Purkinje cell (primary cell): ENCODE results near the gene QRSL1. TPM values are rescaled to one million over a fixed set of nuclear protein-coding genes. Genes with fewer than 3 reads are reported as not detected.

Experiments
- polyA plus RNA-seq: library from polyadenylated mRNA; unstranded; fragments of >200 nt; fragmentation: Nextera tagmentation; gene quantifications from 2 replicates; pipeline ENCODE4 v1.2.1, GENCODE V29; 2014

Gene QRSL1
- 8.8 and 10.0 TPM in 2 replicates for polyA plus RNA-seq

GRCh38 chr6:106629103-106629858, at the start of gene QRSL1, which contains the start of gene RTN4IP1:
TSS of gene QRSL1 (plus strand) at chr6:106629578. CDS start at chr6:106629682, 104 bp downstream.
TSS of gene RTN4IP1 (minus strand) at chr6:106629498. CDS start at chr6:106629021, 477 bp downstream.

Other genes with a start within 250 kb of the QRSL1 start
- gene RTN4IP1, start 80 bp upstream of the QRSL1 start, polyA plus RNA-seq: 9.0 and 9.9 TPM in 2 replicates